ENCODE results near the gene TRIM15.
"Not testable (repeated sequence)": the region's sequence is repeated elsewhere in the genome, so short reads cannot be mapped to it uniquely, and the experiment has no call there.

The TRIM15 gene

GRCh38 chr6:30160008-30160784 is 3.1 kb upstream of the TRIM15 start:
- no peak overlapping the region for H3K4me3 ChIP-seq (ENCODE audit: low read depth, low read length)
- TF ChIP-seq CTCF (IDR thresholded peaks at IDR 0.05; ENCODE audit: low read depth, low read length) = no peak

- no peak for TF ChIP-seq CTCF (IDR thresholded peaks at IDR 0.05; ENCODE audit: low read depth, low read length)
- H3K4me3 ChIP-seq (ENCODE audit: low read depth, low read length) = no peak within 1 kb of the TSS
These were observed 2.4 kb upstream of the TRIM15 start, which contains the start of gene TRIM10 for GRCh38 chr6:30160785-30161531. TRIM10 (minus strand) TSS chr6:30161211; CDS start chr6:30160858, 353 bp downstream.

GRCh38 chr6:30162265-30163089 is 869 bp upstream of the TRIM15 start:
- H3K4me3 ChIP-seq (ENCODE audit: low read depth, low read length) = no peak overlapping the region
- no peak for TF ChIP-seq CTCF (IDR thresholded peaks at IDR 0.05; ENCODE audit: low read depth, low read length)

GRCh38 chr6:30163918-30164654 is 740 bp downstream of the TRIM15 start:
- TF ChIP-seq CTCF (IDR thresholded peaks at IDR 0.05; ENCODE audit: low read depth, low read length) = no peak
- no peak overlapping the region for H3K4me3 ChIP-seq (ENCODE audit: low read depth, low read length)

GRCh38 chr6:30164714-30165113 is 1.4 kb downstream of the TRIM15 start:
- TF ChIP-seq CTCF (IDR thresholded peaks at IDR 0.05; ENCODE audit: low read depth, low read length) = no peak
- no peak overlapping the region for H3K4me3 ChIP-seq (ENCODE audit: low read depth, low read length)

- not testable (repeated sequence) for H3K4me3 ChIP-seq (ENCODE audit: low read depth, low read length)
These were observed 1.9 kb downstream of the TRIM15 start for GRCh38 chr6:30165238-30165637.

- TF ChIP-seq CTCF (IDR thresholded peaks at IDR 0.05; ENCODE audit: low read depth, low read length) = no peak
These were observed 3.8 kb downstream of the TRIM15 start for GRCh38 chr6:30167101-30167500.

More at GRCh38 chr6:30167101-30167500, 3.8 kb downstream of the TRIM15 start:
- no peak overlapping the region for H3K4me3 ChIP-seq (ENCODE audit: low read depth, low read length)

All from WI38 (cell line).